Measurements from ENCODE around the gene SOX21.

Gene SOX21

GRCh38 chr13:94717916-94718315 is 5.6 kb upstream of the SOX21 start:
- no peak overlapping the region for H3K27ac ChIP-seq
- H3K4me3 ChIP-seq (ENCODE audit: low read depth in 1 of 2, low read length in 1 of 2) = no peak overlapping the region

DNA sequence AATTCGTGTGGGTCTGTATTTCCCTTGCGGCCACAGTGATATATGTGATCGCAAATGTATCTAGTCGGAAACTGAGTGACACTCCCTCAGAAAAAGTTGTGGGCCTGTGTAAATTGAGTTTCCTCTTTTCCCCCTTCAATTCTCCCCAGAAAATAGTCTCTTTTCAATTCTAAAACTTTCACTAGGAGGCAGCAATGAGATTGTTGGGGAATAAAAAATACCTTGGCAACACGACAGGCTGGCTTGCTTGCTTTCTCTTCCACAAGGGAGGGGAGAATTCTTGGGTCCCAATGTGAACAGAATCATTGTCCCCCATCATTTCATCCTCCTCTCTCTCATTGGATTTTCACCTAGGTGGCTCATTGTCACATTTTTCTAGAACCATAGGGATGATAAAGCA is 3.7 kb upstream of the SOX21 start:
- Histone ChIP-seq H3K36me3 (no peaks in the 10 kb centered on the region), H3K9me3 (no peaks in the 10 kb centered on the region), H3K27ac (no peak overlapping the region), H3K4me3 (ENCODE audit: low read depth in 1 of 2, low read length in 1 of 2) (no peak overlapping the region), H3K27me3 (peaks cover 81% of the 10 kb centered on the region), H3K4me1 (ENCODE audit: control insufficient read depth in 1 of 2, insufficient read depth in 1 of 2, low read depth in 1 of 2, low read length in 1 of 2) (peaks cover 16 to 22% of the 10 kb centered on the region in 2 experiments)
- no peak for TF ChIP-seq CTCF (IDR thresholded peaks at IDR 0.05)

More at GRCh38 chr13:94717916-94718315, 5.6 kb upstream of the SOX21 start:
- Histone ChIP-seq H3K4me1 (ENCODE audit: control insufficient read depth in 1 of 2, insufficient read depth in 1 of 2, low read depth in 1 of 2, low read length in 1 of 2) (peaks cover 2 to 7% of the 10 kb centered on the region in 2 experiments), H3K36me3 (no peaks in the 10 kb centered on the region), H3K27me3 (peaks cover 74% of the 10 kb centered on the region), H3K9me3 (no peaks in the 10 kb centered on the region)
- no peak for TF ChIP-seq CTCF (IDR thresholded peaks at IDR 0.05)

GRCh38 chr13:94713561-94714182 is 1.3 kb upstream of the SOX21 start:
- Histone ChIP-seq H3K27ac (no peak overlapping the region), H3K36me3 (no peaks in the 10 kb centered on the region), H3K4me1 (ENCODE audit: control insufficient read depth in 1 of 2, insufficient read depth in 1 of 2, low read depth in 1 of 2, low read length in 1 of 2) (peaks cover 19 to 25% of the 10 kb centered on the region in 2 experiments), H3K9me3 (no peaks in the 10 kb centered on the region), H3K27me3 (peaks cover 96% of the 10 kb centered on the region), H3K4me3 (ENCODE audit: low read depth in 1 of 2, low read length in 1 of 2) (no peak overlapping the region)
- no peak for TF ChIP-seq CTCF (IDR thresholded peaks at IDR 0.05)

DNA sequence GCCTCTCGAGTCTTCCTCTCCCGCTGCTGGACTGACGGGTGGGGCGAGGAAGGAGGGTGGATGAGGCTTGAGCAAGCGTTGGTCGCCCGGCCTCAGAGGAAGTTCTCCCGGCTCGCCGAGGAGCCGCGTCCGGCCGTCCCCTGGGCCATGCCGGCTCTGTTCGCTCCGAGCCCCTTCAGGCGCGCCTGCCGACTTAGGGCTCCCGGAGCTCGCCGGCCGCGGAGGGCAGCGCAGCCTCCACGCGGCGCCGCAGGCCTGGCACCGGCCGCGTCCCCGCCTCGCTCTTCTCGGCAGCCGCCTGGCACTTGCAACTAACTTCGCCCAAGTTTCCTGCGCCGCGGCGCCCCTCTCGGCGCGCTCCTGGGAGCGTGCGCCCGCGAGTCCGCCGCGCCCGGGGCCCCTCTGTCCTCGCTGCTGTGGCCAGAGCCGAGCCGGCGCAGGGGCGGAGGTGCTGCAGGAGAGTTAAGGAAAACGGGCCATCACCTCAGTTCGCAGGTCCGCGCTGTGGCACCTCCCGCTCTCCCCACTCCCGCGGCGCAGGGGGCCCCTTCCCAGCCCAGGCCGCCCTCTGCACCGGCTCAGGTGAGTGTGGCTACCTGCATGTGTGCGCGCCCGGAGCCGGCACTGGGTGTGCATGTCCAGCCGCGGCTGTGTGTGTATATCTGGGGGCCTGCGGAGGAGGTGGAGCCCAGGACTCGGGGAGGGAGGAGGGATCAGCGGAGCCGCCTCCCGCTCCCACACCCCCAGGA is 641 bp upstream of the SOX21 start:
- H3K9me3 ChIP-seq = no peaks in the 10 kb centered on the region
- no peaks in the 10 kb centered on the region for H3K36me3 ChIP-seq
- TF ChIP-seq CTCF (IDR thresholded peaks at IDR 0.05) = no peak
- peaks cover 19 to 25% of the 10 kb centered on the region in 2 experiments for H3K4me1 ChIP-seq (ENCODE audit: control insufficient read depth in 1 of 2, insufficient read depth in 1 of 2, low read depth in 1 of 2, low read length in 1 of 2)
- peak overlapping the region in 1 of 2 experiments; percentile 20 for H3K4me3 ChIP-seq (ENCODE audit: low read depth in 1 of 2, low read length in 1 of 2)
- no peak overlapping the region for H3K27ac ChIP-seq
- H3K27me3 ChIP-seq = peaks cover 100% of the 10 kb centered on the region

DNA sequence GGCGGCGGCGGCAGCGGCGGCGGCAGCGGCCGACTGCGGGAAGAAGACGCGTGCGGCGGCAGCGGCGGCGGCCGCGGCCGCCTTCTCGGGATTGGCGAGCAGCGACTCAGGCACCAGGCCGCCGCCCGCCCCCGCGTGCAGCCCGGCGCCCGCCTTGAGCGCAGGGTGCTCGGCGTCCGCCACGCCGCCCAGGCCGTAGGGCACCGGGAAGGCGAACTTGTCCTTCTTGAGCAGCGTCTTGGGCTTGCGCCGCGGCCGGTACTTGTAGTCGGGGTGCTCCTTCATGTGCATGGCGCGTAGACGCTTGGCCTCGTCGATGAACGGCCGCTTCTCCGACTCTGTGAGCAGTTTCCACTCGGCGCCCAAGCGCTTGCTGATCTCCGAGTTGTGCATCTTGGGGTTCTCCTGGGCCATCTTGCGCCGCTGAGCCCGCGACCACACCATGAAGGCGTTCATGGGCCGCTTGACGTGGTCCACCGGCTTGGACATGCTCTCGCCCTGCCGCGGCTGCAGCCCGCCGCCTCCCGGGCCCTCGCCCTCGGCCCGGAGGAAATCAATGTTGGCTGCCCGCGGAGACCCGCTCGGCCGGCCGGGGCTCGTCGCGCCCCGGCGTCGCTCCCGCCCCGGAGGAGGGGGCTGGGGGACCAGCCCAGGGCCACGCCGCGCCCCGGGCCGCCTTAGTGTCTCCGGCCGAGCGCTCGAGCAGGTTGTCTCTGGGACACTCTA is 621 bp downstream of the SOX21 start:
- peak overlapping the region in 1 of 2 experiments; percentile 28 for H3K4me3 ChIP-seq (ENCODE audit: low read depth in 1 of 2, low read length in 1 of 2)
- no peaks in the 10 kb centered on the region for H3K9me3 ChIP-seq
- no peak for TF ChIP-seq CTCF (IDR thresholded peaks at IDR 0.05)
- H3K4me1 ChIP-seq (ENCODE audit: control insufficient read depth in 1 of 2, insufficient read depth in 1 of 2, low read depth in 1 of 2, low read length in 1 of 2) = peaks cover 23 to 25% of the 10 kb centered on the region in 2 experiments
- no peaks in the 10 kb centered on the region for H3K36me3 ChIP-seq
- H3K27ac ChIP-seq = no peak overlapping the region
- peaks cover 100% of the 10 kb centered on the region for H3K27me3 ChIP-seq

Measured in neutrophil (primary cell).